Ascending aorta (tissue), 2 donors: ENCODE results near the gene PRMT9. TPM values are rescaled to one million over a fixed set of nuclear protein-coding genes. Genes with fewer than 3 reads are reported as not detected.
A peak's percentile ranks its signal among the peaks of the same experiment; 100 is the strongest.

Source experiments
- DNase-seq, 2 donors: peaks; one replicate each; pipeline ENCODE4 v3.0.0-alpha.2; 2019; ENCODE audit warnings: low spot score in 2 of 2
- H3K27ac ChIP-seq, 2 donors: fragments of 200-600 bp; sonication (generic); one replicate each; pipeline ENCODE4 v1.5.1; 2016 to 2017; ENCODE audit warnings: mild to moderate bottlenecking in 1 of 2
- H3K27me3 ChIP-seq: fragments of 200-600 bp; sonication (generic); one replicate; pipeline ENCODE4 v1.5.1; 2017
- H3K36me3 ChIP-seq, 2 donors: fragments of 200-600 bp; sonication (generic); one replicate each; pipeline ENCODE4 v1.5.1; 2016
- H3K4me1 ChIP-seq, 2 donors: fragments of 200-600 bp; sonication (generic); one replicate each; pipeline ENCODE4 v1.5.1; 2016 to 2017; ENCODE audit warnings: mild to moderate bottlenecking in 1 of 2
- H3K4me3 ChIP-seq, 2 donors: fragments of 200-600 bp; sonication (generic); one replicate each; pipeline ENCODE4 v1.5.1; 2016 to 2017; ENCODE audit warnings: mild to moderate bottlenecking in 1 of 2
- H3K9me3 ChIP-seq, 2 donors: fragments of 200-600 bp; sonication (generic); one replicate each; pipeline ENCODE4 v1.5.1; 2016
- CTCF ChIP-seq, 3 experiments: fragments of 200-600 bp in 2 of 3; fragments of 450-650 bp in 1 of 3; sonication (generic) in 2 of 3; IDR thresholded peaks; one replicate each; pipeline ENCODE4 v1.5.1; 2016 to 2019; ENCODE audit warnings: antibody characterized with exemption in 3 of 3, mild to moderate bottlenecking in 1 of 3, moderate library complexity in 1 of 3
- intact Hi-C: fragments of 100-400 bp; cut with DNase I; formaldehyde crosslinking; loops from one replicate; pipeline ENCODE4 v1.15.1; 2023
- total RNA-seq: library from RNA; depleted of rRNA; stranded (reverse); fragments of >200 nt; gene quantifications from one replicate; pipeline ENCODE4 v1.1.0, GENCODE V29; 2016

The PRMT9 gene
- total RNA-seq: 1.6 TPM

DNA sequence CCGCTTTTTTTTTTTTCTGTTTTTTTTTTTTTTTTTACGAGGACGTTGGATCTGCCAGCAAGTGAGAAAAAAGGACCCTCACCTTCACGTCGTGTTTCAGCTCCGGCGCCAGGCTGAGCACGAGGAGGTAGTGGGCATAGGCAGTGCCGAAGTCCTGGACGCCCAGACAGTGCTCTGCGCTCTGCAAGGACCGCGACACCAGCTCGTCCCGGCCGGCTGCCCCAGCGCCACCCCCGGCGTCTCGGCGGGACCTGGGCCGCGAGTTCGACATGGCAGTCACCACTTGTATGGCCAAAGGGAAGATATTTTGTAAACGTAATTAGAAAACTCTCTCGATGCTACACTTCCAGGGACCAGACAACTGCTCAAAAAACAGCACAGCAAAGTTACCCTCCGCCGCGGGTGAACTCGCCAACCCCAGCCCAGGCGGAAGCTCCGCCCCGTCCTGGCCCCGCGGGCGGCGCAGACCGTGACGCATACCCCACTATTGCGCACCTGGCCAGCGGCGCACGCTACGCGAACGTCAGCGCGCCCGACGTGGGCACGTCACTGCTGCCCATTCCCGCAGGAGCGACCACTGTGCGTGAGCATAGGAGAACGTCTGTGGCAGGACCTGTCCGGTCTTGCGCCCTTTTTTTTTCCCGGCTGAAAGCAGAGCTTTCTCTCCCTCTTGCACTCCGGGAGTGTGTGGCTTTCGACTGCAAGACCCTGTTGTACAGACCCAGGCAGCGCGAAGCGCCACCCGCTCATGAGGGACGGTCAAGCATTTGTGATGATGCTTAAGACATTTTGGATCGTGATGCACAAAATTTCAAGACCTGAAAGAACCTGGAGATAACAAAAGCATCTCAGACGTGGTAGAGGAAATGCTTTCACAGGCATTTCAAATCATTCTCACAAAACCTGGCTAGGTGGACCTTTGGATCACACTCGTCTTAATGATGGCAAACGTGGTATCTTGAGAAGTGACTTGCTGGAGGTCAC, at the start of gene PRMT9:
Gene PRMT9 (minus strand): TSS at position 447 of the 984 bp plus-strand sequence. CDS start 176 bp downstream, at position 271.
- H3K4me3 ChIP-seq: peak within 1 kb of the TSS; percentile 84 to 94
- H3K27ac ChIP-seq: peak within 1 kb of the TSS; percentile 85 to 87
- H3K27me3 ChIP-seq: no peaks in the 10 kb centered on the region
- intact Hi-C loops: loop anchor here (2.0 to 10.0 kb wide), 2 partner anchors 49 to 761 kb away; partner anchors contain the start of genes ARHGAP10 and NR3C2
- peaks cover 0 to 10% of the 10 kb centered on the region in 2 donors for H3K4me1 ChIP-seq
- no peak for TF ChIP-seq CTCF (IDR thresholded peaks at IDR 0.05)
- peaks cover 6 to 8% of the 10 kb centered on the region in 2 donors for H3K36me3 ChIP-seq
- H3K9me3 ChIP-seq: no peaks in the 10 kb centered on the region
- DNase-seq: peak; percentile 43 to 94

GRCh38 chr4:147732518-147733235, 48.7 kb upstream of the PRMT9 start:
- H3K9me3 ChIP-seq: no peaks in the 10 kb centered on the region
- H3K4me1 ChIP-seq: peaks cover 0 to 6% of the 10 kb centered on the region in 2 donors
- H3K4me3 ChIP-seq: peak overlapping the region; percentile 80 to 94
- intact Hi-C loops: loop anchor here (2.0 to 5.0 kb wide), 4 partner anchors 22 to 98 kb away; partner anchors contain the start of gene PRMT9
- DNase-seq: peak in 1 of 2 donors; percentile 71
- peak overlapping the region; percentile 86 to 89 for H3K27ac ChIP-seq
- TF ChIP-seq CTCF (IDR thresholded peaks at IDR 0.05): no peak
- no peaks in the 10 kb centered on the region for H3K36me3 ChIP-seq
- no peaks in the 10 kb centered on the region for H3K27me3 ChIP-seq

GRCh38 chr4:147731580-147732517, 47.9 kb upstream of the PRMT9 start, which contains the start of gene ARHGAP10:
Gene ARHGAP10, plus strand, starts transcription at chr4:147732088. Its CDS starts 214 bp downstream, at chr4:147732302.
- Histone ChIP-seq H3K4me1 (peaks cover 0 to 3% of the 10 kb centered on the region in 2 donors), H3K9me3 (no peaks in the 10 kb centered on the region), H3K27ac (peak within 1 kb of the TSS; percentile 86 to 89), H3K36me3 (no peaks in the 10 kb centered on the region), H3K27me3 (no peaks in the 10 kb centered on the region), H3K4me3 (peak within 1 kb of the TSS; percentile 80 to 94)
- peak in 1 of 3 experiments; percentile 3 for TF ChIP-seq CTCF (IDR thresholded peaks at IDR 0.05)
- peak; percentile 32 to 89 for DNase-seq
- intact Hi-C loops: loop anchor here (2.0 to 5.0 kb wide), 5 partner anchors 23 to 135 kb away; partner anchors contain the start of gene PRMT9

DNA sequence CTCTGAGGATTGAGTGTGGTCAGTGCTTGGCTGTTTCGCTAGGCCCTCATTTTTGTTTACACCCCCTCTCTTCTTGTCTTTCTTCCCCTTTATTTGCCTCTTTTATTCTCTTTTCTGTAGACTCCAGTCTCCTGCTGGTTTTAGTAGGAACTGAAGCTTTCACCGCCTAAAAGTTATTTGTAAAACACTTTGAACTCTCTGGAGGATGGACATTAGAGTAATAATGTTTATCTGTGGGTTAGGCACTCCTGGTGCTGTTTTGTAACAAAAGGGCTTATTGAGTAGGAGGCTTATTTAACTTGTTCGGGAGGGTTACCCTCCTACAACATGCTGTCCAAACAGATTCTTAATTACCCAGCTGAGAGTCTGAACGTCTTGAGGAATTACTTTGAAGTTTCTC, 46.4 kb upstream of the PRMT9 start:
- intact Hi-C loops: loop anchor here (2.0 to 5.0 kb wide), 2 partner anchors 57 to 136 kb away; no protein-coding TSS in a partner anchor
- no peak for TF ChIP-seq CTCF (IDR thresholded peaks at IDR 0.05)
- Histone ChIP-seq H3K27me3 (no peaks in the 10 kb centered on the region), H3K4me3 (no peak overlapping the region), H3K9me3 (no peaks in the 10 kb centered on the region), H3K36me3 (no peaks in the 10 kb centered on the region), H3K4me1 (no peaks in the 10 kb centered on the region), H3K27ac (no peak overlapping the region)
- DNase-seq: no peak
